ENCODE results near the gene MBD1.

DNA sequence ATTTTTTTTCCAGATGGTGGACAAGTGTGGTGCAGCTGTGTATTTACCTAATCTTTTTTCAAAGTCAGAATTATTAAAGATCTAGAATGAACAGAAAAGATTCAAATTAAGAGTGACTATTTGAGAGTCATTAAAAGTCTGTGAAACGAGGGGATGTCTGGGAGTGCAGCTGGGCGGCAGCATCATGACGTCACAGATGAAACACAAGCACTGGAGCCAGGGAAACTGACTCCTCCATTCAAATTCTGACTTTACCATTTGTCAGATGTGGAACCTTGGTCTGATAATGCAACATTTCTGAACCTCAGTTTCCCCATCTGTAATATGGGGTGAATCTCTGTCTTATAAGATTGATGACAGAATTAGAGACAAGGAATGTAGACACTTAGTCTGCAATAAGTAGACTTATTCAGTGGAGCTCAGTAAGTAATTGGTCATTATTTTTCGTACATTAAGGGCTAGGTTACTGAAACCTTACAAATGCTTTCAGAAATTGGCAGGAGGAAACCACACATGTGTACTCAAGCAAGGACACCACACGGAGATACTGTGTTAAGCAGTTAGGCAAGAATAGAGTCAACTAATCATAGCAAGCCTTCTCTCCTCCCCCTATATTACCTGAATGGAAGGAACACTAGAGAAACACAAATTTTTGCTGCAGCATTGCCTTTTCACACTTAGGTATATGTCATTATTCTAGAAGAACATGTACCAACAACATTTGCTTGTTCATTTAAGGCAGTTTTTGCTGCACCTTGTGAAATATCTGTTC, 34.0 kb upstream of the MBD1 start:
- no peak for TF ChIP-seq POLR2AphosphoS5 (IDR thresholded peaks at IDR 0.05)
- TF ChIP-seq, protein P1, sequence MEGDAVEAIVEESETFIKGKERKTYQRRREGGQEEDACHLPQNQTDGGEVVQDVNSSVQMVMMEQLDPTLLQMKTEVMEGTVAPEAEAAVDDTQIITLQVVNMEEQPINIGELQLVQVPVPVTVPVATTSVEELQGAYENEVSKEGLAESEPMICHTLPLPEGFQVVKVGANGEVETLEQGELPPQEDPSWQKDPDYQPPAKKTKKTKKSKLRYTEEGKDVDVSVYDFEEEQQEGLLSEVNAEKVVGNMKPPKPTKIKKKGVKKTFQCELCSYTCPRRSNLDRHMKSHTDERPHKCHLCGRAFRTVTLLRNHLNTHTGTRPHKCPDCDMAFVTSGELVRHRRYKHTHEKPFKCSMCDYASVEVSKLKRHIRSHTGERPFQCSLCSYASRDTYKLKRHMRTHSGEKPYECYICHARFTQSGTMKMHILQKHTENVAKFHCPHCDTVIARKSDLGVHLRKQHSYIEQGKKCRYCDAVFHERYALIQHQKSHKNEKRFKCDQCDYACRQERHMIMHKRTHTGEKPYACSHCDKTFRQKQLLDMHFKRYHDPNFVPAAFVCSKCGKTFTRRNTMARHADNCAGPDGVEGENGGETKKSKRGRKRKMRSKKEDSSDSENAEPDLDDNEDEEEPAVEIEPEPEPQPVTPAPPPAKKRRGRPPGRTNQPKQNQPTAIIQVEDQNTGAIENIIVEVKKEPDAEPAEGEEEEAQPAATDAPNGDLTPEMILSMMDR (IDR thresholded peaks at IDR 0.05), result no peak
